ENCODE data around the gene SIK3.

The SIK3 gene

DNA sequence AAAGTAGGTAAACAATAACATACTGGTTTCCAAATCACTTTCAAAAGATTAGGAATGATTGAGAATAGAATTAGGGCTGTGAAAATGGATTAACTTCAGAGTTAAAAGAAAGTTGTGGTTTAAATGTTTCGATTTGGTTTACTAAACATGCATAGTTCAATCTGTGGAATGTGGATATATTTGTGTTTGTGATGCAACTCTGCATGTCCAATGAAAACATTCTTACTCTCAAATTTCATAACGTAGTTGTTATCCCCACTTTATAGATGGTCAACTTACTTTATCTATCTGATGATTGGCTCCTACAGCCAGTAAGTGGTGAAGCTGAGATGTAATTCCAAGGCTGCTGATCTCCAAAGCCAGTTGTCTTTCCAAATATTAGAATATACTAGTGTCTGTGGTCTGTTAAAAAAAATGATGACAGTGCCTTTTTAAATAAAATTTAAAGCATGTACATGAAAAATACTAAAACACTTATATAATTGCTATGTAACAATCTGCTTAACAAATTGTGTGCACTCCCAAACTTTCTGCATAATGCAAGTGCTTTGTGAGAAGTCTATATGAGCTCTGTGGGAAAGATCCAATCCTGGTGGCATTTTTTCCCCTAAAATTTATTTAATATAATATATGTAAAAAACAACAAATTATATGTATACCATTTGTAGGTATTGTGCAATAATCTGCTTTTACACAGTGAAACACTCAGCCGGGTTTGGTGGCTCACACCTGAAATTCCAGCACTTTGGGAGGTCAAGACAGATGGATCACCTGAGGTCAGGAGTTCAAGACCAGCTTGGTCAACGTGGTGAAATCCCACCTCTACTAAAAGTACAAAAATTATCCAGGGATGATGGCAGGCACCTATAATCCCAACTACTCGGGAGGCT lies 9.7 kb upstream of the SIK3 start:
- no peak for DNase-seq

DNA sequence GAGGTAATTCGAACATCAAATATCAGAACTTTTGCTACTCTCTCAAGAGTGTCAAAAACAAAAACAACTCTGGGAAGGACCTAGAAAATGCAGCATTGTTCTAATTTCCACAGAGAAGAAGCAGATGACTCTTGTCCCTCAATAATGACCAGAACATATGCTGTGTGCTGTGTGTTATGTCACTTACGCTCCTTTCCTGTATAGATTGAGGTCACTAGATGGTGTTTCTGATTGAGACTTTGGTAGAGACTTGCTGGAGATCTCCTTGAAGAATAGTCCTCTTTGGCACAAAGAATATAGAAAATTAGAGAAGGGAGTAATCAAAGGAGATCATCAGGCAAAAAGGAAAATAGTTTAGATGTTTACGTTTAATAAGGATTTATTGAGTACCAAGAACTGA lies 2.3 kb upstream of the SIK3 start:
- DNase-seq: no peak

DNA sequence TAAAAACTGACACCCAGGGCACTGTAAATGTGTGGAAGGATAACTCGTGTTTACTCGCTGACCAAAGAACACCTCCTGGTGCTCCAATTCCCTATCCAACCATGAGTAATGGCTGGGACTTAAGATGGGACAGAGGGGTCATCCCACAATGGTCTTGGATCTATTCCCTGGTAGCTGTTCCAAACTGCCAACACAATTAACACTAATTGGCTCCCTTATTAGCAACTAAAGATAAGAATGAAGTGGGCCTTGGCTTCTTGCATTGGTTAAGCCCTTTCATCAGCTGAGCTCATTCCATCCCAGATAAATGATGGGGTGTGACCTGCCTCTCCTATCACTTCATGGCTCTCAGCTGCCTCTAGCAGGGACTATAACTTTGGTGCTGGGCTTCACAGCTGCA lies 1.5 kb upstream of the SIK3 start:
- no peak for DNase-seq

DNA sequence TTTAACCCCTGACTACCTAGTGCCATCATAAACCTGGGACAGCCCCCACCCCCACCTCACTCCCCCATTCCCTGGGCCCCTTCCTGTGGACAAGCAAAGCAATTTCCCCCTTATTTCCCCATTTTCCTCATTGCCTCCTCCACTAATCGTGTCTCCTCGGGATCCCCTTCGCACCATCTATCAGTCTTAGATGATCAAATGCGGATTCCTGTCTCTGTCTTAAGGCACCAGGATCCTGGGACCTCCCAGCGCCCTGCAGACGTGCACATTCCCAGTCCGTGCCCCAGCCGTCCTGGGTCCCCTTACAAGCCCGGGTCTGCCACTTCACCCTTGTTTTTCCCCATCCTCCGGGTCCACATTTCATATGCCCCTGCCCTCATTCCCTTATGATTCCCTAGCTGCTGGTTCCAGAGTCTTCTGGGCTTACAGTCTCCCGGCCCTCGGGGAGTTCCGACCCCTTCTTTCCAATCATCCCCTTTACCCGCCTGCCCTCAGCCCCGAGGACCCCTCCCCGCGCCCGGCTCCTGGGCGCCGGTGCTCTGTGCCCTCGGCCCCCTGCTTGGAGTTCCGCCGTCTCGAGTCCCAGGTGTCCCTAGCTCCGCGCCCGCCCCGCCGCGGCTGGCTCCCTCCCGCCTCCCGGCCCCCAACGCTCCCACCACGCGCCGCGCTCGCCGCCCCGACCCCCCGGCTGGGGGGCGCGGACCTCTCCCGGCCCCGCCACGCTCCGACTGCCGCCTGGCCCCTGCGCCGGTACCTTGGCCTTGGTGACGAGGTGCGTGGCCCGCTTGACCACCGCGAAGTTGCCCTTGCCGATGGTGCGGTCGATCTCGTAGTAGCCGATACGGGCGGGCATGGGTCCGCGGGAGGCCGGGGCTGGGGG lies 599 bp downstream of the SIK3 start:
- peak in 2 of 5 experiments; percentile 8 to 32 for DNase-seq

DNA sequence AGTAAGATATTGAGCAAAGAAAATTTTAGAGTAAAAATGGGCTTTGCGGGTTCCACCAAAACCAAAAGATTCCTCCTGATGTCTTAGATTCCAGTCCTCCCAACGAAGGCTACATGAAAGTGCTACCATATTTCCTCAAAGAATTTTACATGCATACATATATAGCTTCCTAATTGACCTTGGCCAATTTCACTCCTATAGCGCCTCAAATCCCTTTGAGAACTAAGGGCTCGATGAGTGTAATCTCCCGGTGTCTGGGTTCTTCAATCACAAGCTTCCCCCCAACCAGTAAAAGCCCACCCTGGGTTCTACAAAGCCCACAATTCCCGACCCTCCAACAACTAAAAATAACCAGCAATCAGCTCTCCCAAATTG lies 1.2 kb downstream of the SIK3 start:
- no peak for DNase-seq

DNA sequence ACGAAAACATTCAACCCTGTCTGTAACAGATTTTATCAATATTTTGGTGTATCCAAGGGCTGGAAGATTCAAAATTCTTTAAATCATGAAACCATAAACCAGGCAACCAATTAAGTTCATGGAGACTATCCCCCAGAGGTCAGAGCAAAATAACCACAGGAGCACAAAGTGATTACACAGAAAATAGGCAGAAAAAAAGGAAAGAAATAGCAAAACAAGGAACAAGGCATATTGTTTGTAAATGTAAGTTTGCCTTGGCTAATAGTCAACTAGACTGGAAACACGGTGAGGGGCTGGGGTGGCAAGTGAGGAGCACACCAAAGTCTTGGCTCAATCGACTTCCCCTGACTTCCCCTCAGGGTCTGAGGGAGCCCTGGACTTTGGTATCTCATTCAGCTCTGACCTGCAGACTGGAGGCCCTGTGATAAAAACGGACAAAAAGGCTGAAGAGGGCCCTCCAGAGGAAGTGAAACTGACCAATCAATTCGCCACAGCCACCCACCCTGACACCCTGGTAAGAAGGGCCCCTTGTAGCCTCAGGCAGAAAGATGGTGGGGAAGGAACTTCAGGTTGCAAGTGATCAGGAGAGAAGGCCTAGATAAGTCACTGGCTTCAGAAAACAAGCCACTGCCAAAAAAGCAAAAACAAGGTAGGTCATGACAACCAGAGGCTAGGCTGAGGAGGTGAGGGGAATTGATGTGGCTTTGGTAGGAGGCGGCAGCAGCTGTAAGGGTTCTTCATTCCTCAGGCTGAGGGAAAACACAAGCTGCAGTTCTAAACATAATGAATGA lies 1.8 kb downstream of the SIK3 start:
- peak in 4 of 5 experiments; percentile 15 to 66 (median 38) for DNase-seq

DNA sequence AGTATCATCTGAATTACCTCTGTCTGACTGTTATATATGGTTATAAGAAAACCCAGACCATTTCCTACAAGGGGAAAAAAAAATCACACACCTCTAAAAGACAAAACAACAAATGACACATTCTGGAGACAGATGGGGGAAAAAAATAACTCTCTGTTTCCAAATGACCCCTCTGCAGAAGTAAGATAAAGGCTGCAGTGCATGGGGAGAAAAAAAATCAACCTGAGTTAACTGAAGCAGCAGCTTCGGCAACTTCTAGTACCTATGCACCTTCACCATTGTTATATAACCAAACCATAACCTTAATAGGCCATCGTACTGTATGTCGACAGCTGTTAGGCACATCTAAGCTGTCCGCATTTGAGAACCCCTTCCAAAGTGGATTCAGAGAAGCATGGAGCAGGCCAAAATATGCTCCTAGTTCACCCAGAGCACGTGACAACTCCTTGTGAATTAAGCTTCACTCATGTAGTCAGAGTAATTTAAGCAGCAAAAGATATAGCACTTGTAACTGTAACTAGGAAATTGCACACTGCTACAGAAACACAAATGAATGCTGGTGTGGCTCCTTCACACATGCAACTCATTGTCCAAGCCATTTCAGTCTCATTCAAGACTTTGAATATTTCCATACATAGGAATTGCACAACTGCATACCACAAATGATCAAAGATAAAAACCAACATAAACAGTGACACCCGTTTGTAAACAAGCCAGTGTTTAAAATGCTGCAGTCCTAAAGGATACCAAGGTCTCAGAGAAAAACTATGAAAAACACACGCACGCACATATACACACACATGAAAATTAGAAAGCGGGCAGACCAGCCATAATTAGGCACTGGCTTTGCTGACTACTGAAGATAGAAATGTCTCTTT lies 2.7 kb downstream of the SIK3 start:
- peak in 2 of 5 experiments; percentile 39 for DNase-seq

DNA sequence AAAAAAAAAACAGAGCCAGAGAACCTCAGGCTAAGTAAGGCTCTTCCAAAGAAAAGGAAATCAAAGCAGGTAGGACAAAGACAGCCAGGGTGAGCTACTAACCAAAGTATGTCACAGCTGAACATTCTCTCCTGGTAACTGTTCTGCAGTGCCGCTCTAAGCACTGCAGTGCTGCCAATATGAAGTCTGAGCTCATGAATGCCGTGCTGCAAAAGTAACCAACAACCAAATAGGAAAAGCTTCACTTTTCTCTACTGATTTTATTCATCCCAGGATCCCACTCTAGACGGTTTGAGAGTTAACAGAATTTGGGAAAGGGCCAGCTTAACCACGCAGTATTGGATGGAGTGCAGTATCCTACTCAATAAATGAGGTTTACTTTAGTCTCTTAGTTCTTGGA lies 3.5 kb downstream of the SIK3 start:
- no peak for DNase-seq

DNA sequence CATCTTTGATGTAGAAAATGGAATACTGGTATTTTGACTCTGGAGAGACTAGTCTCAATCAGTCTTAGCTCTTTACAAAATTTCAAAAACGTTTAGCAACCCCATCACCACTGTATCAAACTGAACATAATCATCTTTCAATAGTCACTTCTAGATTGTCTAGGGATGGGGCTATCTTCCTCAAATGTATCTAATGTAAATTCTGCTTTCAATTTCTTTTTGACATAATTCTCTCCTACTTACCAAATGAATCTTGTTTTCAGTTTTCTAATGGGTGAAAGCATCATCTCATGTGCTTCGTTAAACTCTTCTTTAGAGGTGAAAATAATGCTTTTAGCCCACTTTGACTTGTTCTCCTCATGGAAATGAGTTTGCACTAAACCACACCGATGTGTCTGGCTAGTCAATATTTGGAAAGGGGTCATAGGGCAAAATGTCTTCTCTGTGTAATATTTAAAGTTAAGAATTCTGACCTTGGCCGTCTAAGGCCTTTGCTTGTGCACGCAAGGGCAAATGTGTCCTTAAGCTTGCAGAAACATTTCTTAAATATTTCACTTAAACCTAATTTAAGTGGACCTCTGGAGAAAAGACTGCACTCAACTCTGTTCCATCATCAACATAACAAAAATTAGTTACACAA lies 5.2 kb downstream of the SIK3 start:
- DNase-seq: peak in 1 of 5 experiments; percentile 53

DNA sequence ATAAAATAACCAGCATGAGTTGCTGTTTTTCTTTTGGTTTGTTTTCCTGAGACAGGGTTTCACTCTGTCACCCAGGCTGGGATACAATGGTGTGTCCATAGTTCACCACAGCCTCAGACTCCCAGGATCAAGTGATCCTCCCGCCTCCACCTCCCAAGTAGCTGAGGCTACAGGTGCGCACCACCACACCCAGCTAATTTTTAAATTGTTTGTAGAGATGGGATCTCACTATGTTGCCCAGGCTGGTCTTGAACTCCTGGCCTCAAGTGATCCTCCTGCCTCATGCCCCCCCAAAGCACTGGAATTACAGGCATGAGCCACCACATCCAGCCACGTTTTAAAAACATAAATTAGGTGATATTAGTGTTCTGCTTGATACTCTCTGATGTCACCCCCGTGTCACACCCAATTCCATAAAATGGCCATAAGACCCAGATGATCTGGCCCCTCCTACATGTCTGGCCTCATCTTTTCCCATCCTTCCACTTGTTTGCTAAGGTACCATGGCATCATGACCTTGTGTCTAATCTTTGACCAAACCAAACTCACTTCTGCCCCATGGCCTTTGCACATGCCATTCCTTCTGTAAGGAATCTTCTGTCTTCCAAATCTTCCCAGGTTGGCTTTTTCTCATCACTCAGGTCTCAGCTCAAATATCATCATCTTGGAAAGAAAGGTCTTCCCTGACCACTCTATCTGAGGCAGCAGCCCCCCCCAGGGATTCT lies 6.3 kb downstream of the SIK3 start:
- no peak for DNase-seq

DNA sequence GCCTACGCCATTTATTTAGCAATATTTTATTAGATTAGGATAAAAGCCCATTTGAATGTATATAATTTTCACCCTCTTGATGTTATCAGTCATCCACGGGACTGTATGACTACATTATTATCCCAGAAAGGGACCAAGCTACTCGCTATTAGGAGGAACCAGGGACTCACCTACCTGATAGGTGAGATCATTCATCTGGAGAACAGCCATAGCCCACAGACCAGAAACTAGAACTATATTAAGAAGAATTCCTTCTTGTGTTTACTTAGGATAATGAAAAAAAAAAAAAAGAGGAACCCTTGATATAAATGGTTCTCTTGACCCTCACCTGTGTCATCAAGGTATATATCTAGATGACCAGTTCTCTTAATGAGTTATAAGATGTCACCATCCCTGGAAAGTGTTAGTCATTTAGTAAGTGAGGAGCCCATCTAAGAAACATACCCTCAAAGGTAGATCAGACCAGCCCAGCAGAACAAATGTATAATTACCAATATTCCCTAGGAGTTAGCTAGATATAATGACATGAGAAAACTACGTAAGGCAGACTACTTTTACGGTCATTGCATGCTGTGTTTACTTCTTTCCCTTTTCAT lies 8.0 kb downstream of the SIK3 start:
- no peak for DNase-seq

DNA sequence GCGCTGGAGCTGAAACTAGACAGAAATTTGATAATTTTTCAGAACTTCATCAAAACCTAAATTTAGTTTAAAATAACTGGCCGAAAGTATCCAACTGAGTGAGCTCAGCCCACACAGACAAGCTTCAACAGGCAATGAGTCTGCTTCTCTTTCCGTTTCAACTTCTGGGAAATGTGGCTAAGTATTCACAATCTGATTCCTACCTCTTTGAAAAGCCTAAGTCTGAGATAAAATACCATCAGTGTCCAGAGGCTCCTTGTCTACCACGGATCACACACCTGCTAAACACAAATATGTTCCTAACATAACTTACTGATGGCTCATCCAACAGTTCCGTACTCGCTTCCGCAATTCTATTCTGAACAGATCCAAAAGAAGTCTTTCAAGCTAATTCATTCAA lies 8.5 kb downstream of the SIK3 start:
- DNase-seq: no peak

DNA sequence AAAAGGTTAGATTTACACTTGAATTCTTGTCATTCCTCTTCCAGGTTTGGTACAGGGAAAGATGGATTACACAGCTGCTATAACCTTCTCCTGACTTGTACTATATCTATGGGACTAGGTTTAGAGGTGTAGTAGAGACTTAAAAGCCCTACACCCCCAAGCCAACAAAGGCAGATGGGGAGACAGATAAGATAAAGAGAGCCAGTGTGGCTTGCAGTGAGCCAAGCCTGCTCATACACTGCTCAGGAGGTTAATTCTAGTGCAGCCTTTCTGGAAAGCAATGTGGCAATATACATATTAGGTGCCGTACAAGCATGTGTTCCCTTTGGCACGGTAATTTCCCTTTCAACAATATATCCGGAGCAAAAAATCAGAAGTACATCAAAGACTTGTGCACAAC lies 10.8 kb downstream of the SIK3 start:
- DNase-seq: peak in 1 of 5 experiments; percentile 74

DNA sequence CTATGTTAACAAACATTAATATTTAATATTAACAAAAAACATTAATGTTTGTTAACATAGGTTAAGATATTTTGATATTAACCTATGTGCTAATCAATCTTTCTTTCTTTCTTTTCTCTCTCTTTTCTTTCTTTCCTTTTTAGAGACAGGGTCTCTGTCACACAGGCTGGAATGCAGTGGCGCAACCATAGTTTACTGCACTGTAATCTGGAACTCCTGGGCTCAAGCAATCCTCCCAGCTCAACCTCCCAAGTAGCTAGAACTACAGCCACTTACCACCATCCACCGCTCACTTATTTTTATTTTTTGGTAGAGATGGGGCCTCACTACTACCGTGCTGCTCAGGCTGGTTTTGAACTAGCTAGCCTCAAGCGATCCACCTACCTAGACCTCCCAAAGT lies 13.2 kb downstream of the SIK3 start:
- DNase-seq: no peak

DNA sequence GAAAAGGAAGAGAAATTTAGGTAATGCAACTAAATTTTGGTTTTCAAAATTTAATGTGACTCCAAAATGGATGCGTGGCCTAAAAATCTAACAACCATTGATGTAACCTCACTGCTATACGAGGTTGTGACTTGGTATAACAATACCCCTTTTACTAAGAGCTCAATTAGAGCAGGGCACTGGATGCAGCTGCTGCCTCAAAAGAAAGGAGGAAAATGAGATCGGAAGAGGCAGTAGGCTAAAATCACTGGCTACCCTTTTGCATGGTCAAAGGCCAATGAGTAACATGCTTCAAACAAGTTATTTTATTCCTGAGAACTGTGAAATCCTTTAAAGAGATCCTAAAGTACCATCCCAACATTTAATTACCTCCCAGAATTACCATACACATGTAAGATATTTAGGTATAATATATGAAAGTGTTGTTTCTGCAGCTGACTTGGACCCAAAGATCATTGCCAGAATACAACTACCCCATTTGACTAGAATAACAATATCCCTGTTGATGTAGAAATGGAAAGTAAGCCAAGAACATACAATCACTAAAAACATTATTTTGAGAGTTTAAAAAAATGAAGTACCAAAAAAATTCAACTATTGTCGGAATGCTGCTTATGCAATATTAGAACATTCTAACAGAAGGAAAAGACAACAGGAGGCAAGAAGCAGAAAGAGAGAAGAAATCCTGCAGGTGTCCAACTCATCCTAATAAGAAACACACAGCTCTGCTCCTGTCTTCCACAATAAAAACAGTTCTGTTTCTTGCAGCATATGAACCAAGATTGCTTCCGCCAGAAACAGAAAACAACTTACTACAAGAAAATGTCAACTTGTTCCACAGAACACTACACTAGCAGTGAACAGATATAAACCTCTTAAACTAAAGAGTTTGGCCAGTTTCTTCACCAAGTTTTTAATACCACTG lies 15.0 kb downstream of the SIK3 start:
- DNase-seq: no peak

DNA sequence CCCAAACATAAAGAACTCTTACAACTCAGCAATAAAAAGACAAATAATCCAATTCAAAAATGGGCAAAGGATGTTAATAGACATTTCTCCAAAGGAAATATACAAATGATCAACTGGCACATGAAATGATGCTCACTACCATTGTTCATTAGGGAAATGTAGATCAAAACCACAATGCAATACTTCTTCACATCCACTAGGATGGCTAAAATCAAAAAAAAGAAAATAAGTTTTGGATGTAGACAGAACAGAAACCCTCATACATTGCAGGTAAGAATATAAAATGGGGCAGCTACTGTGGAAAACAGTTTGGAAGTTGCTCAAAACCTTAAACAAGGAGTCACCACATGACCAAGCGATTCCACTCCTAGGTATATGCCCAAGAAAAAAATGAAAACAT lies 16.3 kb downstream of the SIK3 start:
- no peak for DNase-seq

DNA sequence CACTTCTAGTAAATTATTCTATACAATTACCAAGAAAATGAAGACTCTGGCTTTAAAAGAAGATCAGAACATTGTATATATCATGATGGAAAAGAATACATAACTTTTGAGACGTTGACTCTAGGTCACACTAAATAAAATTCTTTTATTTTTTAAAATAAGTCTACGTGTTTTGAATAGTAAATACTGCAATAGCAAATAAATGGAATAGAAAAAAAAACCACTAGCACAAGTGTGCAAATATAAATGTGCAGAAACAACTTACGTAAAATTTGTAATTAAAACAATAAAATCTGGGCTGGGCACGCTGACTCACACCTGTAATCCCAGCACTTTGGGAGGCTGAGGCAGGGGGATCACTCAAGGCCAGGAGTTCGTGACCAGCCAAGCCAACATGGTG lies 17.9 kb downstream of the SIK3 start:
- no peak for DNase-seq

DNA sequence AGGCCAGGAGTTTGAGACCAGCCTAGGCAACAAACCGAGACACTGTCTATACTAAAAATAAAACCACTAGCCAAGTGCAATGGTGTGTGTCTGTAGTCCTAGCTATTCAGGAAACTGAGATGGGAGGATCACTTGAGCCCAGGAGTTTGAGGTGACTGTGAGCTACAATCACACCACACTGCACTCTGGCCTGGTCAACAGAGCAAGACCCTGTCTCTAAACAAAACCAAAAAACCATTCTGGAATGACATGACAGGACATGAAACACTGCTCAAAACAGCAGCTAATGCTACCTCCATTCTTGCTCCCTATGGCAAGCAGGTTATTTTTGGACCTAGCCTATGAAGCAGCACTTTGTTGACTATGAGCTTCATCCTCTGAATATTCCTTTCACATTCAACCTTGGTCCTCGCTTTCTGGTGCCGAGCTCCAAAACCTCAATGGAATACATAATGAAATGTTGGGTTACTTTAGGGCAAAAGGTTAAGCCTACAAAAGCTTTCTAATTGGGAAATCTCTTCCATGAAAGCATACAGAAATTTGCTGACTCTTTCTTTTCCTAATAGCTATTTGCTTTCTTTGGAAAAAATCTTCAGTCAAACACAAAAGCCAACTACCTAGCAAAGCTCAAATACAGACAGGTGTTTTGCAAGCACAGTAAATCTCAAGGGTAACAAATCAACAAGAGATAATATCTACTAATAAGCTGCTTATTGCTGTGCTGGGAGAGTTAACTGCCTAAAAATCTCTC lies 21.1 kb downstream of the SIK3 start:
- DNase-seq: no peak

Data from T-helper 2 cell (primary cell).